Eye (tissue), 1 donor: Measurements from ENCODE around the gene GAR1.
"Not testable (repeated sequence)": the region's sequence is repeated elsewhere in the genome, so short reads cannot be mapped to it uniquely, and the experiment has no call there.

Source experiments
- DNase-seq: peaks from one replicate; pipeline ENCODE4 v3.0.0-alpha.2; 2015

GAR1 gene

DNA sequence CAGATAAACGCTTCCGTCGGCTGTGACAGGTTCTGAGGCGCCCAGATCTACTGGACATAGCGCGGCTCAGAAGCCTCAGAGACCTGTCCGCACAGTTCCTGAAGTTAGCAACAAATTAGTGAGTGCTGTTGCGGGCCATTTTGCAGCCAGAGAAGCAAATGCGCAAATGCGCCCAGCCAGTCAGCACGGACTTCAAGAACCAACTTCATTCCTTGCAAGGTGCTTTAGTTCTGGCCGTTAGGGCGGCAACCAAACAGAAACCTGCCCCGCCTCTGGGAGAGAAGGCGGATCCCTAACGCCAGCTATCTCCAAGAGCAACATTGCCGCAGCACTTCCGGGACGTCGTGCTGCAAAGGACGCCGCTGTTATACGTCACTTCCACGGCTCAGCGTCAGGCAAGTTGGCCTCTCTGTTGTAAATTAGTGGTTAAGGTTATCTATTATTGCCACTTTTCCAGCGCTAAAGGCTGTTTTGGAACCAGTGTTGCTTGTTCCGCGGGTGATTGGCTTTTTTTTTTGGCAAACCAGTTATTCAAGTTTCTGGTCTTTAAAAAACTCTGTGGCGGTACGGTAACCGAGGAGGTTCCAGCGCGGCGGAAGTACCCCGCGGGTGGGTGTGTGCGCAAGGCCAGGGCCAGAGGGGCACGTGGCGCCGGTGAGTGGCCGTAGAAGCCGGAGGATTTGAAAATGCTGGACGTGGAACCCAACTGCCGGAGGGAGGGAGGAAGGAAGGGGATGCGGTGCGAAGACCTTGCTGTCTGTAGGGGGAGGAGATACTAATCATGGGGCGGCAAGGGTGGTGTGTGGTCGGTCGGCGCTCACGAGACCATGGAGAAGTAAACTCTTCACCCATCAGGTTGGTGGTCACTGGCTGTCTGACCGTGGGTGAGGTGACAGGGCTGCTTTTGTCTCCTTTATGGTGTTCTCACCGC, at the start of gene GAR1:
GAR1 (plus strand) TSS at position 612 of the 931 bp plus-strand sequence. CDS start 403 bp downstream, outside the sequence.
- DNase-seq, result peak; percentile 97

DNA sequence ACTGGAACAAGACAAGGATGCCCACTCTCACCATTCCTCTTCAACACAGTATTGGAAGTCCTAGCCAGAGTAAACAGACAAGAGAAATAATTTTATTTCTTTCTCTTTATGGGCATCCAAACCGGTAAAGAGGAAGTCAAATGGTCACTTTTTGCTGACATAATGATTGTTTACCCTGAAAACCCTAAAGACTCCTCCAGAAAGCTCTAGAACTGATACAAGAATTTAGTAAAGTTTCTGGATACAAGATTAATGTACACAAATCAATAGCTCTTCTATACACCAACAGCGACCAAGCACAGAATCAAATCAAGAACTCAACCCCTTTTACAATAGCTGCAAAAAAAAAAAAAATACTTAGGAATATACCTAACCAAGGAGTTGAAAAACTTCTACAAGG, 33.5 kb upstream of the GAR1 start:
- DNase-seq, result not testable (repeated sequence)

DNA sequence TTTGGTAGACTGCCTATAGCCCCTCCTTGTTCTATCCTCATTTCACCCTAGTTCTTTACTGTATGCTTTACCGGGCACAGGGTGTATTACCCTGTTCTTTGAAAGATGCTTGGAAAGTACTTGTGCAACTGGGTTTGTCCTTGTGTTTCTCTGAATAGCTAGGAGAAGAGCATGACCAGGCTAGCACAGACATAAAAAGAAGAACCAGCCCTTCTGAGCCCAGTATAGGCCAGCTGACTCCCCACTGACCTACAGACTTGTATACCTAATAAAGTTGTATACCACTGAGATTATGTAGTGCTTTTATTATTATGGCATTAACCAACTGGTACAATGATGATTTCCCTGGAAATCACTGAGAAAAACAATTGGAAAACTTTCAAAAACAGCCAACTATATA, 28.7 kb upstream of the GAR1 start:
- no peak for DNase-seq

DNA sequence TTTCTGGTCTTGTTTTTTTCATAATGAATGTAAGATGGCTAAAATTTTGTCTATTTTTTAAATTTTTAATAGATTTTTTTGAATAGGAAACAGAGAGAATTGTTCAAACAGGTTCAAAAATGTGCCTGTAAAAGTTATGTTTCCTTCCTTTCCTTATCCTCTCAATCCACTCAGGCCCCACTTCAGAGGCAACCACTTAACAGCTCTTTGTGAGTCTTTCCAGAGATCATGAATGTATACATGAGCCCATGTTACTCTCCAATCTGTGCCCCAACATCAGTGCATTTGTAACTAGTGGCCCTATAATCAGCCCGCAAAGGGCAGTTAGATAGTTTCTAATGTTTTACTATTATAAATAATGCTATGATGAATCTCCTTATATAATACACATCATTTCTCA, 27.8 kb upstream of the GAR1 start:
- DNase-seq, result no peak

DNA sequence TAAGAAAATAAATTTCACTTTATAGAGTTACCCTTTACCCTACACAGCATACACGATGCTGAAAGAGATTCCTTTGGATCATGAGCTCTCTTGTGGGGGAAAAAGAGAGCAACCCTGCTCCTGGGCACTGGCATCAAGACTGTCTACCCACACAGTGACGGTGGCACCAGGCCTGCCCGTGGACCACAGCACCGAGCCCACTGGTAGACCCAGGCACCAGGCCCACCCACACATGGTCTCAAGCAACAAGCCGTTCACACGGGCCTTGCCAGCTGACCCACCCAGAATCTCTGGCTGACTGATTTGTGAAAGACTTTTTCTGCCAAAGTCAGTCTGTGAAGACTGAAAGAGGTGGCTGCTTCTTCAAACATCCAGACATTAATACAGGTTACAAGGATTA, 20.5 kb upstream of the GAR1 start:
- no peak for DNase-seq

GRCh38 chr4:109798866-109799265, 16.7 kb upstream of the GAR1 start:
- DNase-seq, result no peak

DNA sequence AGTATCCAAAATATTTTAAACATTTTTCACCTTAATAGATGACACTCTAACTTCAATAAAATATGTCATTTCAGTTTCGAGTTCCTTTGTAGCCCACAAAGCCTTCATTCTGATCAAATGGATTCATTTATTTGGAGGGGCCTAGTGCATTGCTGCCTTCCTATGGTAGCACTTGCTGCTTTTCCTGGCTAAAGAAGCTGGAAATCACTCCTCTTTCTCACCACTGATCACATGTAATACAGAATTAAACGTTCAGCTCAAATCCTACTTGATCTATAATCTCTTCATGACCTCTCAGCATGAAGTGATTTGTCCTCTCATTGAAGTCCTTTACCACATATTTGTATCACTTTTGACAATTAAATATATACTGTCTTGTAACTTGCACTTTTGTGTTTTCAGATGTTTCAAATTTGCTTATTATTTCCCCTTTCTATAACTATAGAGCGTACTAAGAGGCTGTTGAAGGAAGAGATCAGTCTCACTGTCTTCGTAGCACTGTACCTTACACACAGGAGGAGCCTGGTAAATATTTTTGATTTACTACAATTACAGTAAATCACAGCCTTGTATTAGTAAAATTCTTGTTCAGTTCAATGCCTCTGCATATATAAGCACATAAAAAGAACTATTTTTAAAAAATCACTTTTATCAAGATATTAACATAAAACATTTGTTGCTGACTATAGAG, 14.3 kb upstream of the GAR1 start:
- peak; percentile 19 for DNase-seq

- DNase-seq, result peak; percentile 68
Observed at GRCh38 chr4:109801895-109802319, 13.7 kb upstream of the GAR1 start, which contains the start of gene CFI. Gene CFI (minus strand): TSS chr4:109801999. CDS start chr4:109801971, 28 bp downstream.

- DNase-seq, result peak; percentile 73
Observed at GRCh38 chr4:109803924-109804571, 11.5 kb upstream of the GAR1 start.

DNA sequence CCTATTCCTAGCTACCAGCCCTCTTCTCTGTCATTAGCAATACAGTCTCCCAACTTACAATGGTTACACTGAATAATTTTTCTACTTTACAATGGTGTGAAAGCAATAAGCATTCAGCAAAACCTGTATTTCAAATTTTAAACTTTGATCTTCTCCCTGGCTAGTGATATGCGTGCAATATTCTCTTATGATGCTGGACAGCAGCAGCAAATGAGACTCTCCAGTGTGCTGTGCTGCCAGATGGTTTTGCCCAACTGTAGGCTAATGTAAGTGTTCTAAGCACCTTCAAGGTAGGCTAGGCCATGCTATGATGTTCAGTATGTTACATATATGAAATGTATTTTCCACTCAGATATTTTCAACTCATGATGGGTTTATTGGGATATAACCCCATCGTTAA, 5.9 kb upstream of the GAR1 start:
- no peak for DNase-seq

GRCh38 chr4:109810552-109811387, 4.8 kb upstream of the GAR1 start:
- DNase-seq, result no peak

GRCh38 chr4:109811707-109812106, 3.9 kb upstream of the GAR1 start:
- no peak for DNase-seq

- no peak for DNase-seq
Observed at GRCh38 chr4:109816082-109816442, 500 bp downstream of the GAR1 start.

DNA sequence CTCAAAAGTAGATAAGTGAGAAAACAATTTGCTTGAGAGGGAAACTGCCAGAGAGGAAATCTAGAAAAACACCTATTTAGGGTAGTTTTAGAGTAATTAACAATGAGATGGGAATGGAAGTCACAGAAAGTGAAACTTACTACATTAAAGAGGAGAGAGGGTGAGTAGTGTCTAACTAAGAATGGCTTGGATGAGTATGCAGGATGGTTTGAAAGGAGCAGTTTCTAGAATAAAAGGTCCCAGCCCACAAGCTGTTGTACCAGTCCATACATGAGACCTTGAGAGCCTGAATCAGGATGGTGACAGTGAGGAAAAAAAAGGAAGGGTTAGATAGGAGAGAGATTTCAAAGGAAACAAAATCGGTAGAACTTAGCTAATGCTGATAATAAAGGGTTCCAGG, 1.3 kb downstream of the GAR1 start:
- no peak for DNase-seq

GRCh38 chr4:109818268-109818667, 2.7 kb downstream of the GAR1 start:
- no peak for DNase-seq

GRCh38 chr4:109820563-109820962, 5.0 kb downstream of the GAR1 start:
- no peak for DNase-seq

GRCh38 chr4:109821185-109821584, 5.6 kb downstream of the GAR1 start:
- DNase-seq, result no peak

DNA sequence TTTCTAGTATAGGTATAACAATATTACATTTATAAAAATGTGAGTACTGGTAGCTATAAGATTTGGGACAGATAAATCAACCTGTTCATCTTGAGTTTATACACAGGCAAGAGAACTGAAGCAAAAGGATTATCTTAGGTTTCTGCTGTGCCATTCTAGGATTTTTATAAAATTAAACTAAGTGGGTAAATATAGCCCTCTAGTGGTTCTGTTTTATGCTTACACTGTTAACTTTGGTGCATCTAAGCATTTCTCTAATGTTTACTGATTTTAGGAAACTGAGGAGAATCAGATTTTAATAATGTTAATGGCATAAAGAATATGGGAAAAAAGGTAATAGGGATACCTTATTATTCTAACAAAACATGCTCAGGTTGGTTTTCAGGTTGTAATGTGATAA, 11.2 kb downstream of the GAR1 start:
- DNase-seq, result peak; percentile 43

DNA sequence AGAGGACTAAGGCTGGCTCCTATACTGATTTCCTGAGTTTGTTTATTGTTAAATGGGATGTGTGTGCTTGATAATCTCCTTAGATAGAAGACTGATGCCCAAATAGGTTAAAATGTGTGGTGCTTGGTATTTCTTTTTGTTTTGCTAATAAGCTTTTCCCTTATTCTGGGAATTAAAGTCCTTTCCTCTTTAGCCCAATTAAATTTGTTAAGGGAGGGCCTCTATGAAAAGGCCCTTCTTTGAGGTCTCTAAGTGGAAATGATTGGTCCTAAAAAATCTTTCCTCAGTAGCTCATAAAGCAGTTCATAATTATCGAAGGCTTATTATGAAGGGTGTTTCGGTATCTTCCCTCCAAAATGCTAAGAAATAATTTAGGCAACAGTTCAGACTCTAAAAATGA, 12.1 kb downstream of the GAR1 start, which contains the start of gene RRH:
RRH (plus strand) TSS at position 301 of the 400 bp plus-strand sequence; CDS start at position 357, 56 bp downstream.
- DNase-seq, result no peak

GRCh38 chr4:109833756-109834155, 18.2 kb downstream of the GAR1 start:
- DNase-seq, result no peak

GRCh38 chr4:109836985-109837384, 21.4 kb downstream of the GAR1 start:
- no peak for DNase-seq

GRCh38 chr4:109846395-109847098, 31.0 kb downstream of the GAR1 start:
- no peak for DNase-seq
